Osteocyte (in vitro differentiated cells): Measurements from ENCODE around the gene ARF5. TPM values are rescaled to one million over a fixed set of nuclear protein-coding genes. Genes with fewer than 3 reads are reported as not detected.

Source experiments
- DNase-seq: peaks from one replicate; pipeline ENCODE4 v3.0.0; 2021; ENCODE audit warnings: mixed read lengths; ENCODE audit not compliant: unreplicated experiment; ENCODE audit errors: extremely low spot score
- H3K27ac Mint-ChIP-seq: one replicate; pipeline ENCODE4 v1.8.0; 2021; ENCODE audit warnings: mild to moderate bottlenecking, mixed read lengths; ENCODE audit not compliant: unreplicated experiment
- H3K27me3 Mint-ChIP-seq: one replicate; pipeline ENCODE4 v1.8.0; 2021; ENCODE audit warnings: mixed read lengths; ENCODE audit not compliant: unreplicated experiment
- H3K36me3 Mint-ChIP-seq: one replicate; pipeline ENCODE4 v1.8.0; 2021; ENCODE audit warnings: mixed read lengths; ENCODE audit not compliant: unreplicated experiment
- H3K4me1 Mint-ChIP-seq: one replicate; pipeline ENCODE4 v1.8.0; 2021; ENCODE audit warnings: mixed read lengths; ENCODE audit not compliant: unreplicated experiment
- H3K4me3 Mint-ChIP-seq: one replicate; pipeline ENCODE4 v1.8.0; 2021; ENCODE audit warnings: mild to moderate bottlenecking, moderate library complexity, mixed read lengths; ENCODE audit not compliant: unreplicated experiment
- H3K9me3 Mint-ChIP-seq: one replicate; pipeline ENCODE4 v1.8.0; 2021; ENCODE audit warnings: mixed read lengths; ENCODE audit not compliant: unreplicated experiment
- CTCF ChIP-seq: fragments of 200-600 bp; sonication (generic); IDR thresholded peaks from 2 replicates; pipeline ENCODE4 v1.5.0; 2021; ENCODE audit warnings: antibody characterized with exemption, mild to moderate bottlenecking, moderate library complexity
- total RNA-seq: library from RNA; stranded (reverse); gene quantifications from 2 replicates; pipeline ENCODE4 v1.2.1, GENCODE V29; 2021

The ARF5 gene
- total RNA-seq, 1 donor from 2014 or later, result 191 TPM

DNA sequence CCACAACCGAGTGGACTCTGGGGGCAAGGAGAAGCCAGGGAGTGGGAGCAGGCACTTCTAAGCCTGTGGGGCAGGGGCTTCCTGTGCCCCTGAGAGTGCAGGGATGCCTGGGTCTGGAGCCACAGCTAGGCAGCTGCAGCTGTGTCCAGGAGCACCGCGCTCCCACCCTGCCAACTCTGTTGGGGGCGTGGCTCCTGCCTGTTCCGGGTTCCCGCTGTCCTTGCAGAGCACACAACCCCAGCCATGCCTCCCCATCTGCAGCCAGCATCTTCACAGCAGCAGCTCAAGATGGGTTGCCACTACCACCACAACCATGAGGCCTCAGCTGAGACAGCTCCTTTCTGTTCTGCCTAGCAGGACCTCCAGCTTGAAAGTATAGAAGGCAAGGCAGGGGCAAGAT is 21.1 kb downstream of the ARF5 start:
- no peaks in the 10 kb centered on the region for H3K36me3 Mint-ChIP-seq
- H3K27me3 Mint-ChIP-seq, result peaks cover 10% of the 10 kb centered on the region
- peaks cover 2% of the 10 kb centered on the region for H3K9me3 Mint-ChIP-seq
- no peaks in the 10 kb centered on the region for H3K4me1 Mint-ChIP-seq
- TF ChIP-seq CTCF, result no peak
- no peak overlapping the region for H3K27ac Mint-ChIP-seq
- DNase-seq, result no peak
- no peak overlapping the region for H3K4me3 Mint-ChIP-seq

- DNase-seq, result no peak
- Mint-ChIP-seq H3K9me3 (no peaks in the 10 kb centered on the region), H3K36me3 (no peaks in the 10 kb centered on the region), H3K27ac (no peak overlapping the region), H3K27me3 (peaks cover 30% of the 10 kb centered on the region), H3K4me3 (no peak overlapping the region), H3K4me1 (no peaks in the 10 kb centered on the region)
- TF ChIP-seq CTCF, result no peak
Measured at GRCh38 chr7:127612263-127612662, 24.1 kb downstream of the ARF5 start.

GRCh38 chr7:127616724-127617123 is 28.5 kb downstream of the ARF5 start:
- H3K4me3 Mint-ChIP-seq, result no peak overlapping the region
- H3K36me3 Mint-ChIP-seq, result no peaks in the 10 kb centered on the region
- DNase-seq, result no peak
- TF ChIP-seq CTCF, result no peak
- H3K27me3 Mint-ChIP-seq, result peaks cover 71% of the 10 kb centered on the region
- peaks cover 10% of the 10 kb centered on the region for H3K4me1 Mint-ChIP-seq
- no peak overlapping the region for H3K27ac Mint-ChIP-seq
- no peaks in the 10 kb centered on the region for H3K9me3 Mint-ChIP-seq

GRCh38 chr7:127618042-127618441 is 29.8 kb downstream of the ARF5 start, which contains the start of gene PAX4:
Gene PAX4 (minus strand): TSS chr7:127618142. CDS start chr7:127615928, 2,214 bp downstream.
- H3K9me3 Mint-ChIP-seq, result no peaks in the 10 kb centered on the region
- no peak within 1 kb of the TSS for H3K4me3 Mint-ChIP-seq
- no peak for DNase-seq
- H3K36me3 Mint-ChIP-seq, result no peaks in the 10 kb centered on the region
- no peak for TF ChIP-seq CTCF
- H3K27ac Mint-ChIP-seq, result no peak within 1 kb of the TSS
- H3K4me1 Mint-ChIP-seq, result peaks cover 10% of the 10 kb centered on the region
- H3K27me3 Mint-ChIP-seq, result peaks cover 82% of the 10 kb centered on the region

DNA sequence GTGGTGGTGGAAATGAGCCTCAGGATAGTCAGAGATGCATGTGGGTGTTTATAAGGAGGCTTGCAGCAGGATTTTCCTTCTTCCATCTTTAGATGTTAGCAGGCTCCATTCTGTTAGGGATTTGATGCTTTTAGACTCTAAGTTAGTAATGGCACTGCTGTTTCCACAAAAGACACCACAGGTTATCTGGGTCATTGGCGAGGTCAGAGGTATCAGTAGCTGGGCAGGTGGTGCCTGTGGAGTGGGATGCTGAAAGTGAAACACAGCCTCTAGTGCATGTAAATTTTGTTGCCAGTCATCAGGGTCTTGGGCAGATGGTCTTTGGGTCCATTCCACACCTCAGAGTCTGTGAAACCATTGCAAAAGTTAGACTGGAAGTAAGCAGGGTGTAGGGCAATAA is 30.6 kb downstream of the ARF5 start:
- Mint-ChIP-seq H3K27ac (no peak overlapping the region), H3K27me3 (peaks cover 83% of the 10 kb centered on the region), H3K4me1 (peaks cover 10% of the 10 kb centered on the region), H3K36me3 (no peaks in the 10 kb centered on the region), H3K4me3 (no peak overlapping the region), H3K9me3 (no peaks in the 10 kb centered on the region)
- no peak for TF ChIP-seq CTCF
- no peak for DNase-seq
